Fibroblast of lung (primary cell): ENCODE measurements around the gene OR2A2. TPM values are rescaled to one million over a fixed set of nuclear protein-coding genes. Genes with fewer than 3 reads are reported as not detected.
"Not testable (repeated sequence)": the region's sequence is repeated elsewhere in the genome, so short reads cannot be mapped to it uniquely, and the experiment has no call there.

ENCODE experiments used
- DNase-seq, 2 donors: peaks; one replicate each; pipeline versions ENCODE4 v3.0.0 to v3.0.0-alpha.2; 2010; ENCODE audit warnings: low read depth in 2 of 2
- H2AFZ ChIP-seq: 2 replicates; pipeline ENCODE4 v1.5.1; 2012; ENCODE audit warnings: low read length, control low read depth, inconsistent platforms
- H3K27ac ChIP-seq: 2 replicates; pipeline ENCODE4 v1.5.1; 2011; ENCODE audit warnings: low read length, control low read depth; ENCODE audit not compliant: insufficient read depth
- H3K27me3 ChIP-seq: 2 replicates; pipeline ENCODE4 v1.5.1; 2011; ENCODE audit warnings: mild to moderate bottlenecking, low read length; ENCODE audit not compliant: control insufficient read depth, insufficient read depth
- H3K36me3 ChIP-seq: 2 replicates; pipeline ENCODE4 v1.5.1; 2011; ENCODE audit warnings: low read length; ENCODE audit not compliant: control insufficient read depth, insufficient read depth
- H3K4me1 ChIP-seq: 2 replicates; pipeline ENCODE4 v1.5.1; 2011; ENCODE audit warnings: low read length; ENCODE audit not compliant: control insufficient read depth, insufficient read depth; ENCODE audit errors: extremely low read depth
- H3K4me2 ChIP-seq: 2 replicates; pipeline ENCODE4 v1.5.1; 2011; ENCODE audit warnings: low read length, control low read depth; ENCODE audit not compliant: insufficient read depth; ENCODE audit errors: extremely low read depth
- H3K4me3 ChIP-seq, 4 experiments: fragments of 200-600 bp in 1 of 4; sonication (generic) in 1 of 4; replicated peaks in 1 of 4; 2 replicates each; pipeline ENCODE4 v1.5.1; 2011 to 2016; ENCODE audit warnings: low read length in 4 of 4, low read depth in 3 of 4, mild to moderate bottlenecking in 3 of 4, control low read depth in 2 of 4, inconsistent platforms in 1 of 4, mixed read lengths in 1 of 4; ENCODE audit not compliant: insufficient read depth in 1 of 4; ENCODE audit errors: control extremely low read depth in 1 of 4
- H3K79me2 ChIP-seq: 2 replicates; pipeline ENCODE4 v1.5.1; 2012; ENCODE audit warnings: mild to moderate bottlenecking, low read length, inconsistent platforms; ENCODE audit not compliant: control insufficient read depth, insufficient read depth
- H3K9ac ChIP-seq: 2 replicates; pipeline ENCODE4 v1.5.1; 2011; ENCODE audit warnings: mild to moderate bottlenecking, low read length, control low read depth; ENCODE audit not compliant: insufficient read depth
- H3K9me3 ChIP-seq: 2 replicates; pipeline ENCODE4 v1.5.1; 2012; ENCODE audit warnings: low read depth, low read length; ENCODE audit not compliant: control insufficient read depth, insufficient read depth
- H4K20me1 ChIP-seq: 2 replicates; pipeline ENCODE4 v1.5.1; 2011; ENCODE audit warnings: low read length; ENCODE audit not compliant: control insufficient read depth, insufficient read depth; ENCODE audit errors: extremely low read depth
- CTCF ChIP-seq, 2 donors: IDR thresholded peaks in 1 of 2; conservative IDR thresholded peaks in 1 of 2; 1 replicate in 1 of 2; 2 replicates in 1 of 2; pipeline ENCODE4 v1.5.1; 2011 to 2012; ENCODE audit warnings: low read length in 2 of 2, control low read depth in 1 of 2, inconsistent platforms in 1 of 2, low read depth in 1 of 2, mild to moderate bottlenecking in 1 of 2
- EZH2 ChIP-seq: IDR thresholded peaks from 2 replicates; pipeline ENCODE4 v1.5.1; 2012; ENCODE audit warnings: low read length, control low read depth, mild to moderate bottlenecking; ENCODE audit errors: missing control alignments
- polyA plus RNA-seq, 2 donors: library from polyadenylated mRNA; depleted of rRNA in 1 of 2; stranded (reverse) in 1 of 2; unstranded in 1 of 2; fragments of >200 nt; gene quantifications; 2 replicates each; pipeline ENCODE4 v1.2.1, GENCODE V29; 2011 to 2012; ENCODE audit warnings: missing spikeins in 1 of 2
- total RNA-seq: library from RNA; depleted of rRNA; stranded (reverse); fragments of >200 nt; gene quantifications from 2 replicates; pipeline ENCODE4 v1.2.1, GENCODE V29; 2014

OR2A2 gene
- total and polyA plus RNA-seq, 2 donors (not counting 1 experiment from before 2014, with no cell fraction given), result not detected

- no peaks in the 10 kb centered on the region for H3K27me3 ChIP-seq
- no peaks in the 10 kb centered on the region for H3K9me3 ChIP-seq
- H3K27ac ChIP-seq, result no peak overlapping the region
- H3K79me2 ChIP-seq, result no peaks in the 10 kb centered on the region
- H4K20me1 ChIP-seq, result no peaks in the 10 kb centered on the region
- TF ChIP-seq EZH2, result no peak
- TF ChIP-seq CTCF (conservative IDR thresholded peaks at IDR 0.05 in 1 of 2, IDR thresholded peaks at IDR 0.05 in 1 of 2; ENCODE audit: low read depth in 1 of 2, low read length in 2 of 2), result no peak
- DNase-seq, result no peak
- no peak overlapping the region for H3K9ac ChIP-seq
- H3K4me2 ChIP-seq, result no peak overlapping the region
- H3K36me3 ChIP-seq, result no peaks in the 10 kb centered on the region
- no peak overlapping the region for H3K4me3 ChIP-seq
- no peaks in the 10 kb centered on the region for H3K4me1 ChIP-seq
- no peak overlapping the region for H2AFZ ChIP-seq
Observed at GRCh38 chr7:144118341-144118740, 9.0 kb downstream of the OR2A2 start.

- H3K27me3 ChIP-seq, result no peaks in the 10 kb centered on the region
- TF ChIP-seq CTCF (conservative IDR thresholded peaks at IDR 0.05 in 1 of 2, IDR thresholded peaks at IDR 0.05 in 1 of 2; ENCODE audit: low read depth in 1 of 2, low read length in 2 of 2) (no peak), EZH2 (no peak)
- H3K4me1 ChIP-seq, result no peaks in the 10 kb centered on the region
- no peak within 1 kb of the TSS for H2AFZ ChIP-seq
- no peak for DNase-seq
- no peaks in the 10 kb centered on the region for H4K20me1 ChIP-seq
- H3K36me3 ChIP-seq, result no peaks in the 10 kb centered on the region
- no peaks in the 10 kb centered on the region for H3K9me3 ChIP-seq
- H3K79me2 ChIP-seq, result no peaks in the 10 kb centered on the region
- H3K4me2 ChIP-seq, result no peak within 1 kb of the TSS
- H3K9ac ChIP-seq, result no peak within 1 kb of the TSS
- no peak within 1 kb of the TSS for H3K4me3 ChIP-seq
- no peak within 1 kb of the TSS for H3K27ac ChIP-seq
Observed at GRCh38 chr7:144122876-144123275, 13.5 kb downstream of the OR2A2 start, which contains the start of gene OR2A14. Gene OR2A14 (plus strand): TSS chr7:144123176. CDS start chr7:144129113, 5,937 bp downstream.

GRCh38 chr7:144127714-144128334 is 18.4 kb downstream of the OR2A2 start:
- Histone ChIP-seq H3K9me3 (no peaks in the 10 kb centered on the region), H3K4me1 (no peaks in the 10 kb centered on the region), H3K79me2 (no peaks in the 10 kb centered on the region), H3K4me3 (no peak overlapping the region), H3K9ac (no peak overlapping the region), H3K36me3 (no peaks in the 10 kb centered on the region), H3K4me2 (no peak overlapping the region), H3K27ac (no peak overlapping the region), H3K27me3 (no peaks in the 10 kb centered on the region), H4K20me1 (no peaks in the 10 kb centered on the region), H2AFZ (no peak overlapping the region)
- peak; percentile 57 to 79 for DNase-seq
- TF ChIP-seq EZH2, result no peak
- TF ChIP-seq CTCF (conservative IDR thresholded peaks at IDR 0.05 in 1 of 2, IDR thresholded peaks at IDR 0.05 in 1 of 2; ENCODE audit: low read depth in 1 of 2, low read length in 2 of 2), result peak; percentile 72 to 90

- H3K4me1 ChIP-seq, H3K27me3 ChIP-seq, H3K4me3 ChIP-seq, H3K9ac ChIP-seq, H3K9me3 ChIP-seq, H3K36me3 ChIP-seq, H3K4me2 ChIP-seq, H2AFZ ChIP-seq, DNase-seq, H3K27ac ChIP-seq, H3K79me2 ChIP-seq, H4K20me1 ChIP-seq: not testable (repeated sequence)
Observed at GRCh38 chr7:144129601-144130000, 20.2 kb downstream of the OR2A2 start.
